Measurements from ENCODE around the gene FXYD1.
"Not testable (repeated sequence)": the region's sequence is repeated elsewhere in the genome, so short reads cannot be mapped to it uniquely, and the experiment has no call there.

Gene FXYD1

GRCh38 chr19:35143231-35143715, 4.6 kb downstream of the FXYD1 start, which contains the start of gene FXYD7:
Gene FXYD7 (plus strand): TSS chr19:35143255. CDS start chr19:35143334, 79 bp downstream.
- no peak for DNase-seq (ENCODE audit: low read depth)

GRCh38 chr19:35143818-35144217, 5.2 kb downstream of the FXYD1 start:
- no peak for DNase-seq (ENCODE audit: low read depth)

GRCh38 chr19:35144259-35144599, 5.6 kb downstream of the FXYD1 start:
- DNase-seq (ENCODE audit: low read depth) = no peak

- DNase-seq (ENCODE audit: low read depth) = no peak
Measured at GRCh38 chr19:35144600-35145436, 6.2 kb downstream of the FXYD1 start.

- DNase-seq (ENCODE audit: low read depth) = no peak
Measured at GRCh38 chr19:35146746-35147459, 8.3 kb downstream of the FXYD1 start.

GRCh38 chr19:35149463-35149862, 10.8 kb downstream of the FXYD1 start:
- DNase-seq (ENCODE audit: low read depth) = no peak

- no peak for DNase-seq (ENCODE audit: low read depth)
Measured at GRCh38 chr19:35150445-35150844, 11.8 kb downstream of the FXYD1 start.

- no peak for DNase-seq (ENCODE audit: low read depth)
Measured at GRCh38 chr19:35151273-35152065, 12.8 kb downstream of the FXYD1 start.

GRCh38 chr19:35153129-35153522, 14.5 kb downstream of the FXYD1 start:
- not testable (repeated sequence) for DNase-seq (ENCODE audit: low read depth)

GRCh38 chr19:35153701-35154524, 15.3 kb downstream of the FXYD1 start:
- DNase-seq (ENCODE audit: low read depth) = peak; percentile 57

- DNase-seq (ENCODE audit: low read depth) = peak; percentile 67
Measured at GRCh38 chr19:35154525-35155406, 16.1 kb downstream of the FXYD1 start, which contains the start of gene FXYD5. Gene FXYD5 (plus strand): TSS chr19:35154735. CDS start chr19:35155551, 816 bp downstream.

GRCh38 chr19:35155441-35155840, 16.8 kb downstream of the FXYD1 start:
- no peak for DNase-seq (ENCODE audit: low read depth)

GRCh38 chr19:35155981-35156672, 17.5 kb downstream of the FXYD1 start:
- no peak for DNase-seq (ENCODE audit: low read depth)

GRCh38 chr19:35156673-35157014, 18.0 kb downstream of the FXYD1 start:
- DNase-seq (ENCODE audit: low read depth) = no peak

GRCh38 chr19:35157431-35157830, 18.8 kb downstream of the FXYD1 start:
- DNase-seq (ENCODE audit: low read depth) = no peak

- no peak for DNase-seq (ENCODE audit: low read depth)
Measured at GRCh38 chr19:35159606-35160005, 21.0 kb downstream of the FXYD1 start.

GRCh38 chr19:35160629-35161433, 22.2 kb downstream of the FXYD1 start:
- no peak for DNase-seq (ENCODE audit: low read depth)

GRCh38 chr19:35161434-35161743, 22.8 kb downstream of the FXYD1 start:
- no peak for DNase-seq (ENCODE audit: low read depth)
